Activated effector memory CD4-positive, alpha-beta T cell treated with Interleukin-2 at 50 U/mL for 16 hours (primary cell): ENCODE results near the gene ALDOA.
"Not testable (repeated sequence)": the region's sequence is repeated elsewhere in the genome, so short reads cannot be mapped to it uniquely, and the experiment has no call there.

Experiments used
- DNase-seq: peaks from one replicate; pipeline ENCODE4 v3.0.0-alpha.2; 2020

ALDOA gene

GRCh38 chr16:30065102-30065942, at the start of gene ALDOA:
Gene ALDOA, plus strand, starts transcription at chr16:30065760. Its CDS starts 1,138 bp downstream, at chr16:30066898.
- DNase-seq, result peak; percentile 92

- DNase-seq, result no peak
Measured at GRCh38 chr16:30016555-30017276, 48.8 kb upstream of the ALDOA start.

- DNase-seq, result no peak
Measured at GRCh38 chr16:30017277-30017656, 48.3 kb upstream of the ALDOA start.

GRCh38 chr16:30017937-30018336, 47.6 kb upstream of the ALDOA start:
- not testable (repeated sequence) for DNase-seq

GRCh38 chr16:30018731-30019158, 46.8 kb upstream of the ALDOA start:
- no peak for DNase-seq

GRCh38 chr16:30022887-30023286, 42.7 kb upstream of the ALDOA start, which contains the start of gene C16orf92:
Gene C16orf92, plus strand, starts transcription at chr16:30023198. Its CDS starts 143 bp downstream, at chr16:30023341.
- no peak for DNase-seq

- DNase-seq, result no peak
Measured at GRCh38 chr16:30023586-30023985, 42.0 kb upstream of the ALDOA start.

GRCh38 chr16:30024451-30024850, 41.1 kb upstream of the ALDOA start:
- no peak for DNase-seq

GRCh38 chr16:30025156-30025555, 40.4 kb upstream of the ALDOA start:
- no peak for DNase-seq

- DNase-seq, result no peak
Measured at GRCh38 chr16:30025574-30025973, 40.0 kb upstream of the ALDOA start.

GRCh38 chr16:30026449-30026848, 39.1 kb upstream of the ALDOA start:
- DNase-seq, result no peak

GRCh38 chr16:30027588-30028437, 37.7 kb upstream of the ALDOA start:
- no peak for DNase-seq

- DNase-seq, result no peak
Measured at GRCh38 chr16:30028438-30029076, 37.0 kb upstream of the ALDOA start.

- no peak for DNase-seq
Measured at GRCh38 chr16:30030011-30030685, 35.4 kb upstream of the ALDOA start.

GRCh38 chr16:30030841-30031413, 34.6 kb upstream of the ALDOA start, which contains the start of gene TLCD3B:
Gene TLCD3B, minus strand, starts transcription at chr16:30031271. Its CDS starts 744 bp downstream, at chr16:30030527.
- DNase-seq, result no peak

- no peak for DNase-seq
Measured at GRCh38 chr16:30031477-30031918, 34.1 kb upstream of the ALDOA start.

GRCh38 chr16:30032083-30032819, 33.3 kb upstream of the ALDOA start:
- DNase-seq, result peak; percentile 44

GRCh38 chr16:30033270-30033669, 32.3 kb upstream of the ALDOA start:
- no peak for DNase-seq

GRCh38 chr16:30040221-30040620, 25.3 kb upstream of the ALDOA start:
- no peak for DNase-seq

- not testable (repeated sequence) for DNase-seq
Measured at GRCh38 chr16:30040690-30041089, 24.9 kb upstream of the ALDOA start.

- no peak for DNase-seq
Measured at GRCh38 chr16:30041841-30042240, 23.7 kb upstream of the ALDOA start.
